Raji (cell line): ENCODE measurements around the gene PAK6.

Source experiments
- POLR2A ChIP-seq: IDR thresholded peaks from 2 replicates; pipeline ENCODE4 v1.6.1; 2011; ENCODE audit warnings: low read depth, low read length, control low read depth; ENCODE audit not compliant: insufficient read depth

PAK6 gene

DNA sequence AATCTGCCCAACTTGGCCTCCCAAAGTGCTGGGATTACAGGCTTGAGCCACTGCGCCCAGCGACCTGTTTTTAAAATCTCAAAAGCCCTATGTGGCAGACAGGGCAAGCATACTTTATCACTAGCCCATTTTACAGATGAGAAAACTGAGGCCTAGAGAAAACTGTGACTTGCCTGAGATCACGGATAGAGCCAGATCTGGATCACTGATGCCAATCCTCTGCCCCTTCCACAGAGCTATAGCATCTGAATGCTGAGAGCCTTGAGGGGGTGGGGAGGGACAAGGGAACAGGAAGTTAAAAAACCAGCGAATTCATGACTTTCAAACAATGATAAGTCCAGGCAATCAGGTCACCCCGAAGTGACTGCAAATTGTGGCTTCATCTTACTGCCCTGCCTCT is 36.7 kb downstream of the PAK6 start:
- TF ChIP-seq POLR2A: no peak

GRCh38 chr15:40275954-40276353 is 37.1 kb downstream of the PAK6 start:
- TF ChIP-seq POLR2A: no peak

GRCh38 chr15:40276927-40277326 is 38.1 kb downstream of the PAK6 start:
- no peak for TF ChIP-seq POLR2A

- no peak for TF ChIP-seq POLR2A
Measured at GRCh38 chr15:40277471-40277870, 38.6 kb downstream of the PAK6 start.

DNA sequence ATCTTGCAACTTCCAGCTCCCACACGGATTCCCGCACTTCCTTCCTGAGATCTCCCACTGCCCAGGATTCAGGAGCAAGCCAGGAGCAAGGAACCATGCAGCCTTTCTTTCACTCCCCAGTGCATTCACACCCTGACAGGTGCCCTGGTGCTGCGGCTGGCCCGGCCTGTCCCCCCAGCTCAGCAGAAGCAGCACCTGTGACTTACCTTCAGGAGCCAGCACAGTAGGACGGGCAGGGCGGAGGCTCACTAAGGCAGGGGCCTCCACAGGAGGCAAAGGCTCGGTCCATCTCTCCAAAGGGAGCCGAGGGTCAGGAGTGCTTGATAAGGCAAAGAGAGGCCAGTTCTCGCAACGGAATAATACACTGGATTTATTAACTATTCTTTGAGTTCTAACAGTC is 39.2 kb downstream of the PAK6 start:
- no peak for TF ChIP-seq POLR2A

GRCh38 chr15:40279437-40280141 is 40.7 kb downstream of the PAK6 start:
- no peak for TF ChIP-seq POLR2A

DNA sequence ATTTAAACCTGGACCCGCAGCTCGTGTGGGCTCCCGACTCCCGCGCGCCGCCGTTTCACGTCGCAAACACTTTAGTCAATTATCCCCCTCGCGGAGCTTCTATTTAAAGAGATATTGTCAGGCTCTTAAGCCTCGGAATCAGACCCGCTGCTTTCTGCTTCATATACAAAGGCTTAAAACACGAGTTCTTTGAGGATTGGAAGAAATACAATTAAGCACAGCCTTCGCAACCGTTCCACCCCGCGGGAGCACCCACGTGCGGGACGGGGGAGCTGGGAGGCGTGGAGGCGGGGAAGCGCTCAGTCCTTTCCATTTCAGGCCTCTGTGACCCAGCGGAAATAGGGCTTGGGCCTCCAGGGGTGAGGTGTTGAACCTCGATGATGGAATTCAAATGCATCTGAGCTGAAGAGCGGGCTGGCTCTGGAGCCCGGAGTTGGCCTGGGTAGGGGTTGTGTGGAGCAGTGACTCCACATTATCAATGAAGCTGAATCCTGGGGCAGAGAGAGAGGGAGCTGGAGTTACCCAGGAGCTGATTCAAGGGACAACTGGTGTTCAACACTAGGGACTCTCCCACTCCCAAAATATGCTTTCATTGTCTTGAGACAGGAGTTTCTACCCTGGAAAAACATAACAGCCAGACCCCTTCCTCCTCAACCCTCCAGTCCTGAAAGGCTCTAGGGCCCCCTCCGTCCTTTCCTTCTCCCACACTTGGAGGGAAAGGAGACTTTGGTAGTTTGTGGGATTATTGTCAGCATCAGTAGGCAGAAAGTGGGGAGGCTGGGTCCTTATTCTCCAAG is 41.6 kb downstream of the PAK6 start:
- no peak for TF ChIP-seq POLR2A

- TF ChIP-seq POLR2A: no peak
Measured at GRCh38 chr15:40281057-40281800, 42.4 kb downstream of the PAK6 start.

DNA sequence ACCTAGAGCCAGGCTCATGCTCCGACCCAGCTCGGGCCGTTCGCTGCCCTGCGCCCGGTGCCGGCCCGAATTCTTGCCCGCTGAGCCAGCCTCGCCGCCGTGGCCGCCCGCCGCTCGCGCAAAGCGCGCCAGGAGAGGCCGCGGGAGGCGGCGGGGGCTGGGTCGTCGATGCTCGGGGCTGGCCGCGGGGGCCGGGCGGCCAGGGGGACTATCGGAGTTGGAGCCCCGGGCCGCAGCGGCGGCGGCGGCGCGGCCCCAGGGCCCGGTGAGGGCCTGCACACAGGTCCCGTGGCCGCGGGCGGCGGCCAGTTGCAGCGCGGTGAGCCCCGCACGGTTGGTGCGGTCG is 42.9 kb downstream of the PAK6 start:
- no peak for TF ChIP-seq POLR2A

DNA sequence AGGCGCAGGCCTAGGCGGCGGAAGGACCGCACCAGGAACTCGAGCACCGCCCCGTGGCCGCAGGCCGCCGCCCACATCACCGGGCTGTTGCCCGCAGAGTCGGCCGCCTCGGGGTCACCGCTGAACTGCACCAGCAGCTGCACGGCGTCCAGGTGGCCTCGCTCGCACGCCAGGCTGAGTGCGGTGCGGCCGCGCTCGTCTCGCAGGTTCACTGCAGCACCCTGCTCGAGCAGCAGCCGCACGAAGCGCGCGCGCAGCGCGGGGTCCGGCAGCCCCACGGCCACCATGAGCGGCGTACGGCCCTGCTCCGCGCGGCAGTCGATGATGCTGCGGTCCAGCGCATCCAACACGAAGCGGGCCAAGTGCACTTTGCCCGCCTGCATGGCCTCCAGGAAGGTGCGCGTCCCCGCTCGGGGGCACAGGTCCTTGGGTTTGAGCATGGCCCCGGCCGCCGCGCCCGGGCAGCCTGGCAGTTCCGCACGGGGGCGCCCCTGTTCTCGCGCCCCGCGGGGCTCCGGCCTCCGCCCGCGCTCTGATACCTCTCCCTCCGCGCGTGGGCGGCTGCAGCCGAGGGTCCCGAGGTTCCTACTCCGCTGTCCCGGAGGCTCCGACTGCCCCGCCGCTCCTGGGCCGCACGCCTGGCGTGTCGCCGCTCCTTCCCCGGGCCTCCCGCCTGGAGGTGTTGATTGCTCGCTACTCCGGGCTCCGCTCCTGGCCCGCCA is 43.4 kb downstream of the PAK6 start:
- no peak for TF ChIP-seq POLR2A

DNA sequence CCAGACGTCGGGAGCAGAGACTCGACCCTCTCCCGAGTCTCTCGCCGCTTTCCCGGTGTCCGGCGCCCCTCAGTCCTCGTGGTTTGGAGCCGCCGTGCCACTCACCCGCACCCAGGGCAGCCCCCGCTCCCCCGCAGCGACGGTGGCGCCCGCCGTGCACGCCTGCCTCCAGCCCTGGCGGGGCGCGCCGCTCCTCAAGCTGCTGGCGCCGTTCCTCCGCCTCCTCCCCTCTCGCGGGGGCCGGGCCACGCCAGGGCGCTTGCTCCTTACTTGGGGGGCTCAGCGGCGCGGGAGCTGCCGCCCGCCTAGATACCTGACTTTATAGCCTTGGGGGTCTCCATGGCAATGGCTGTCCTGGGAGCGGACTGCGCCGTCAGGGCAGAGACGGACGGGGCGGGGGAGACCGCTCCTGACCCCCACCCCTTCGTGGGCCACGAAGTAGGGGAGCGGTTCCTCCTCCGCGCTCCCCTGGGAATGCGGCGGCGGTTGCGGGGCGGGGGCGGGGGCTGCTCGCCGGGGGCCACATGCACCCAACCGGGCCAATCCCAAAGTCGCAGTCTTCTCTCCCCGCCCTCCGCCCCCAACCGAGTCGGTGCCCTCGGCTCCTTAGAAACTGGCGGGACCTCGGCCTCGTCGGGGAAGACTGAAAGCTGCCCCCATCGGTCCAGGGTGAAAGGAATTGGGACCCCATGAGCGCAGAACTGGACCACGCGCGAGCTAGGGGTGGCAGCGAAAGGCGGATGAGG is 44.2 kb downstream of the PAK6 start, which contains the start of gene ANKRD63:
Gene ANKRD63 (minus strand): TSS at position 196 of the 746 bp plus-strand sequence. CDS start 478 bp downstream, outside the sequence.
- no peak for TF ChIP-seq POLR2A

DNA sequence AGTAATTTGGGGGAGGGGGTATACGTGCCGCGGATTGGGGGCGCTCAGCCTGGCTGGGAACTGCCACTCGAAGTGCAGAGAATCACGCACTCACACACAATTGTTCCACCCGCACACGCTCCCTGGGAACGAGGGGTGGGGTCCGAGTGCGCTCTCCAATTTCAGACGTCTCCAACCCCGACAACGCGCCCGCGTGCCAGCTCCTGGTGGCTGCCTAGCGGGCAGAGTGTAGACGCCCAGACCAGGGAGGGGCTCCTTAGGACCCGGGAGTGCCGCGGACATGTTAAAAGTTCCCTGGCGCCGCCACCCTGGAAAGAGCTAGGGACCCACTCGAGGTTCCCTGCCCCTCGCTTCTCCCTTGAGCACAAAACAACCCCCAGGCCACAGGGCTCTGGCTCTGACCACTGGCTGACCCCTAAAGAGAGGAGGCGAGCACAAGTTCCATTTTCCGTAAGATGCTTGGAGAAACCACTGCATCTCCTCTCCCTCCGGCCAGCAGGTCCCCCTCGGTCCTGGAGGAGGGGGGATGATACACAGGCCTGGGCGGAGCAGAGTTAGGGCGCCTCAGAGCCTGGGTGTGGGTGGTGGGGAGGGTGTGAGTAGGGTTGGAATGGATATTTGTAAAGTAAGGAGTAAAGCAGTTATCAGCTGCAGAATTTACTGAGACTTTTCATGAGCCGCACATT is 44.9 kb downstream of the PAK6 start:
- no peak for TF ChIP-seq POLR2A

GRCh38 chr15:40285151-40285550 is 46.3 kb downstream of the PAK6 start:
- TF ChIP-seq POLR2A: no peak

DNA sequence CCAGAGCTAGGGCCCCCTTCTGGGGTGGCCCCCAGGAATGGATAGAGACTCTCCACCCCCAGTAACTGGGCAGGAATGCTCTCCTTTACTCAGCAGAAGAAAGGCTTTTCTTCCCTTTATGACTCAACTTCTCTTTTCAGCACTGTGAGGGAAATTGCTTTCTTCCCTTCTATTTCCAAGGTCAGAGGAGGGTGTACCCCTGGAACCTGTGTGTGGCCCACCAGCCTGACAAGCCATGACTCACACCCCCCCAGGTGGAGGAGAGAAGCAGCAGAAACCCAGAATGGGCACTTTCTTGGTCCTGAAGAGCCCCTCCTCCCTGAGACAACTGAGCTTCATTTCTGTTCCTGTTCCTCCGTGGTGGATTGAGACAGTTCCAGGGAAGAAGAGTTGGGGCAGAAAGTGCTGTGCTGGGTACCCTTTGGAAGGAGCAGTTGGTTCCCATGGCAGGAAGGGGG is 46.7 kb downstream of the PAK6 start:
- no peak for TF ChIP-seq POLR2A
